Spleen (tissue), 11 donors: ENCODE measurements around the gene GRK5. TPM values are rescaled to one million over a fixed set of nuclear protein-coding genes. Genes with fewer than 3 reads are reported as not detected.
A peak's percentile ranks its signal among the peaks of the same experiment; 100 is the strongest.

Experiments
- DNase-seq: peaks from one replicate; pipeline ENCODE4 v3.0.0-alpha.2; 2020
- H3K27ac ChIP-seq, 8 donors: fragments of 200-600 bp; sonication (generic) in 7 of 8; 1 replicate in 4 of 8; 2 replicates in 4 of 8; pipeline versions ENCODE4 v1.5.0 to v1.8.0; 2016 to 2021; ENCODE audit warnings: inconsistent platforms in 4 of 8, mild to moderate bottlenecking in 4 of 8, moderate library complexity in 1 of 8
- H3K27me3 ChIP-seq, 7 donors: fragments of 200-600 bp; sonication (generic) in 6 of 7; replicated peaks in 1 of 7; 1 replicate in 4 of 7; 2 replicates in 3 of 7; pipeline versions ENCODE4 v1.5.0 to v1.8.0; 2016 to 2021; ENCODE audit warnings: inconsistent platforms in 3 of 7, mild to moderate bottlenecking in 1 of 7
- H3K36me3 ChIP-seq, 6 donors: fragments of 200-600 bp; sonication (generic) in 5 of 6; 1 replicate in 4 of 6; 2 replicates in 2 of 6; pipeline versions ENCODE4 v1.5.0 to v1.8.0; 2016 to 2021; ENCODE audit warnings: inconsistent platforms in 2 of 6
- H3K4me1 ChIP-seq, 6 donors: fragments of 200-600 bp; sonication (generic) in 5 of 6; 1 replicate in 3 of 6; 2 replicates in 3 of 6; pipeline versions ENCODE4 v1.5.0 to v1.8.0; 2016 to 2021; ENCODE audit warnings: inconsistent platforms in 3 of 6
- H3K4me3 ChIP-seq, 8 donors: fragments of 200-600 bp; sonication (generic) in 7 of 8; 1 replicate in 4 of 8; 2 replicates in 4 of 8; pipeline versions ENCODE4 v1.5.0 to v1.8.0; 2016 to 2021; ENCODE audit warnings: inconsistent platforms in 4 of 8, mild to moderate bottlenecking in 4 of 8, moderate library complexity in 2 of 8
- H3K9me3 ChIP-seq, 8 donors: fragments of 200-600 bp; sonication (generic) in 7 of 8; 1 replicate in 4 of 8; 2 replicates in 4 of 8; pipeline versions ENCODE4 v1.5.0 to v1.8.0; 2016 to 2021; ENCODE audit warnings: inconsistent platforms in 4 of 8
- CTCF ChIP-seq, 11 experiments: fragments of 200-600 bp in 7 of 11; fragments of 450-650 bp in 4 of 11; sonication (generic) in 4 of 11; IDR thresholded peaks in 8 of 11; conservative IDR thresholded peaks in 3 of 11; 1 replicate in 7 of 11; 2 replicates in 4 of 11; pipeline versions ENCODE4 v1.4.0 to v1.8.0; 2016 to 2021; ENCODE audit warnings: antibody characterized with exemption in 11 of 11, inconsistent platforms in 4 of 11, mild to moderate bottlenecking in 1 of 11
- POLR2A ChIP-seq, 3 donors: fragments of 450-650 bp; IDR thresholded peaks; one replicate each; pipeline ENCODE4 v1.5.1; 2017; ENCODE audit warnings: antibody characterized with exemption in 3 of 3, mild to moderate bottlenecking in 1 of 3
- POLR2AphosphoS5 ChIP-seq, 3 donors: sonication (generic); formaldehyde crosslinking; IDR thresholded peaks; one replicate each; pipeline ENCODE4 v1.5.1; 2017; ENCODE audit warnings: antibody characterized with exemption in 3 of 3
- WGBS, 5 donors: extraction: QIAGEN DNeasy Blood & Tissue Kit in 3 of 5; methylation state at CpG; one replicate each; pipeline versions ENCODE4 v1.1.5 to v1.1.7; 2013 to 2018; 5-methylcytosine and 5-hydroxymethylcytosine counted together
- intact Hi-C: fragments of 100-400 bp; cut with DNase I; formaldehyde crosslinking; loops from one replicate; pipeline ENCODE4 v1.15.0; 2023; ENCODE audit warnings: low total_unique reads
- polyA plus RNA-seq, 3 donors: library from polyadenylated mRNA; stranded (reverse); fragments of 200-250 nt; gene quantifications; one replicate each; pipeline ENCODE4 v1.2.1, GENCODE V29; 2013
- total RNA-seq, 7 donors: library from RNA; depleted of rRNA in 3 of 7; stranded (reverse); fragments of >200 nt in 3 of 7; fragmentation: NEBNext Ultra II Directional in 4 of 7; extraction: Animal tissue kit (Norgen Biotek cat#: 25700) in 4 of 7; gene quantifications; one replicate each; pipeline versions ENCODE4 v1.1.0 to v1.2.1, GENCODE V29; 2016 to 2021
- donor health status: healthy with polysubstance abuse.
- donor health status: DM: no; HTN: no; CAD: no; lungs with moderate emphysema.
- donor health status: DM: no; HTN: no; CAD: no.
- donor health status: Bipolar disorder and iron deficiency.
- donor health status: healthy.
- donor health status: DM: no; HTN: no; CAD: no.
- donor health status: DM: yes; HTN: yes; CAD: no.

The GRK5 gene
- total and polyA plus RNA-seq, 10 donors: 15.5 to 85.2 (median 52.1) TPM

DNA sequence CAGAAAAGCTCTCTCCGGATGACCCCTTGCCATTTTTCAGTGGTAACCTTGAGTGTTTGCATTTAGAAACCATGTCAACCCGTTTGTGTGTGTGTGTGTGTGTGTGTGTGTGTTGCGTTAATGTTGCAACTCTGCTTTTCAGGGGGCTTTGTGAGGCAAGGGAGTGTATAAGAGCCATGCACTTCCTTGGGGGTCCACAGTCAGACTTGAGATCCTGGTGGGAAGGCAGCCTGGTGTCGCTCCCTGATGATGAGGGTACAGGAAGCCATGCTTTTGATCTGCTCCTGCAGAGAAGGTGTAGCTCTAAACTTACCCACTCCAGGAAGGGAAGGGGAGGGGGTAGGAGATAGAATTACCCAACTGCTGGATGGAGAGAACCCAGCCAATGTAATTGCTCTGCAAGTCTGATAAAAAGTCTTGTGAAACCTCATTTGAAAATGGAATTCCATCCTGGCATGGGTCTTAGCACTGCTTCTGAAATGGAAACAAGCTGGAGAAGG is 10.7 kb downstream of the GRK5 start:
- intact Hi-C loops: loop anchor here (10.0 kb wide), 1 partner anchor 47 kb away; no protein-coding TSS in a partner anchor
- no peak overlapping the region for H3K4me3 ChIP-seq
- H3K36me3 ChIP-seq: peaks cover 0 to 1% (median 0%) of the 10 kb centered on the region in 6 donors
- H3K9me3 ChIP-seq: no peaks in the 10 kb centered on the region
- no peaks in the 10 kb centered on the region for H3K27me3 ChIP-seq
- 56 to 68% (median 58%) methylated on average over 4 of the region's 4 CpGs for WGBS, 5 donors
- peaks cover 28 to 99% (median 63%) of the 10 kb centered on the region in 6 donors for H3K4me1 ChIP-seq
- DNase-seq: no peak
- peak overlapping the region in 2 of 8 donors; percentile 37 to 38 for H3K27ac ChIP-seq
- TF ChIP-seq CTCF (IDR thresholded peaks at IDR 0.05 in 8 of 11, conservative IDR thresholded peaks at IDR 0.05 in 3 of 11) (no peak), POLR2AphosphoS5 (IDR thresholded peaks at IDR 0.05) (no peak), POLR2A (IDR thresholded peaks at IDR 0.05) (no peak)

GRCh38 chr10:119219871-119220270 is 12.5 kb downstream of the GRK5 start:
- Histone ChIP-seq H3K4me1 (peaks cover 15 to 99% (median 54%) of the 10 kb centered on the region in 6 donors), H3K9me3 (no peaks in the 10 kb centered on the region), H3K27me3 (no peaks in the 10 kb centered on the region), H3K4me3 (no peak overlapping the region), H3K27ac (peak overlapping the region in 5 of 8 donors; percentile 5 to 71 (median 55)), H3K36me3 (no peaks in the 10 kb centered on the region)
- intact Hi-C loops: loop anchor here (10.0 kb wide), 1 partner anchor 45 kb away; no protein-coding TSS in a partner anchor
- 71 to 84% (median 73%) methylated on average over 5 of the region's 5 CpGs for WGBS, 5 donors
- TF ChIP-seq POLR2A (IDR thresholded peaks at IDR 0.05) (no peak), POLR2AphosphoS5 (IDR thresholded peaks at IDR 0.05) (no peak), CTCF (IDR thresholded peaks at IDR 0.05 in 8 of 11, conservative IDR thresholded peaks at IDR 0.05 in 3 of 11) (no peak)
- no peak for DNase-seq

GRCh38 chr10:119221201-119221600 is 13.8 kb downstream of the GRK5 start:
- Histone ChIP-seq H3K27me3 (no peaks in the 10 kb centered on the region), H3K4me3 (no peak overlapping the region), H3K27ac (peak overlapping the region in 6 of 8 donors; percentile 19 to 71 (median 58)), H3K4me1 (peaks cover 14 to 88% (median 44%) of the 10 kb centered on the region in 6 donors), H3K9me3 (no peaks in the 10 kb centered on the region), H3K36me3 (no peaks in the 10 kb centered on the region)
- TF ChIP-seq POLR2A (IDR thresholded peaks at IDR 0.05) (no peak), CTCF (IDR thresholded peaks at IDR 0.05 in 8 of 11, conservative IDR thresholded peaks at IDR 0.05 in 3 of 11) (no peak), POLR2AphosphoS5 (IDR thresholded peaks at IDR 0.05) (no peak)
- DNase-seq: no peak
- intact Hi-C loops: no loop called here
- 82 to 94% (median 85%) methylated on average over 4 of the region's 4 CpGs for WGBS, 5 donors

GRCh38 chr10:119221666-119222065 is 14.3 kb downstream of the GRK5 start:
- no peak overlapping the region for H3K4me3 ChIP-seq
- H3K27me3 ChIP-seq: no peaks in the 10 kb centered on the region
- WGBS, 5 donors: 90 to 100% (median 92%) methylated on average over 1 of the region's 1 CpG
- H3K9me3 ChIP-seq: no peaks in the 10 kb centered on the region
- DNase-seq: no peak
- TF ChIP-seq CTCF (IDR thresholded peaks at IDR 0.05 in 8 of 11, conservative IDR thresholded peaks at IDR 0.05 in 3 of 11) (no peak), POLR2AphosphoS5 (IDR thresholded peaks at IDR 0.05) (no peak), POLR2A (IDR thresholded peaks at IDR 0.05) (no peak)
- H3K27ac ChIP-seq: peak overlapping the region in 6 of 8 donors; percentile 31 to 71 (median 56)
- intact Hi-C loops: no loop called here
- peaks cover 14 to 84% (median 44%) of the 10 kb centered on the region in 6 donors for H3K4me1 ChIP-seq
- no peaks in the 10 kb centered on the region for H3K36me3 ChIP-seq
